Measurements from ENCODE around the gene P2RY2. TPM values are rescaled to one million over a fixed set of nuclear protein-coding genes. Genes with fewer than 3 reads are reported as not detected.

Gene P2RY2
- total and polyA plus RNA-seq, 4 donors: 1.8 to 3.7 (median 2.2) TPM

- H3K9ac ChIP-seq (ENCODE audit: low read depth in 1 of 2, low read length in 2 of 2): no peak overlapping the region
- DNase-seq (ENCODE audit: low spot score): no peak
- TF ChIP-seq, protein P1, sequence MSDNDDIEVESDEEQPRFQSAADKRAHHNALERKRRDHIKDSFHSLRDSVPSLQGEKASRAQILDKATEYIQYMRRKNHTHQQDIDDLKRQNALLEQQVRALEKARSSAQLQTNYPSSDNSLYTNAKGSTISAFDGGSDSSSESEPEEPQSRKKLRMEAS (IDR thresholded peaks at IDR 0.05): no peak
- TF ChIP-seq, protein P2, sequence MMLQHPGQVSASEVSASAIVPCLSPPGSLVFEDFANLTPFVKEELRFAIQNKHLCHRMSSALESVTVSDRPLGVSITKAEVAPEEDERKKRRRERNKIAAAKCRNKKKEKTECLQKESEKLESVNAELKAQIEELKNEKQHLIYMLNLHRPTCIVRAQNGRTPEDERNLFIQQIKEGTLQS (IDR thresholded peaks at IDR 0.05): no peak
- TF ChIP-seq RXRA (IDR thresholded peaks at IDR 0.05): no peak
- no peak for TF ChIP-seq JUND (IDR thresholded peaks at IDR 0.05)
- TF ChIP-seq, protein P3, sequence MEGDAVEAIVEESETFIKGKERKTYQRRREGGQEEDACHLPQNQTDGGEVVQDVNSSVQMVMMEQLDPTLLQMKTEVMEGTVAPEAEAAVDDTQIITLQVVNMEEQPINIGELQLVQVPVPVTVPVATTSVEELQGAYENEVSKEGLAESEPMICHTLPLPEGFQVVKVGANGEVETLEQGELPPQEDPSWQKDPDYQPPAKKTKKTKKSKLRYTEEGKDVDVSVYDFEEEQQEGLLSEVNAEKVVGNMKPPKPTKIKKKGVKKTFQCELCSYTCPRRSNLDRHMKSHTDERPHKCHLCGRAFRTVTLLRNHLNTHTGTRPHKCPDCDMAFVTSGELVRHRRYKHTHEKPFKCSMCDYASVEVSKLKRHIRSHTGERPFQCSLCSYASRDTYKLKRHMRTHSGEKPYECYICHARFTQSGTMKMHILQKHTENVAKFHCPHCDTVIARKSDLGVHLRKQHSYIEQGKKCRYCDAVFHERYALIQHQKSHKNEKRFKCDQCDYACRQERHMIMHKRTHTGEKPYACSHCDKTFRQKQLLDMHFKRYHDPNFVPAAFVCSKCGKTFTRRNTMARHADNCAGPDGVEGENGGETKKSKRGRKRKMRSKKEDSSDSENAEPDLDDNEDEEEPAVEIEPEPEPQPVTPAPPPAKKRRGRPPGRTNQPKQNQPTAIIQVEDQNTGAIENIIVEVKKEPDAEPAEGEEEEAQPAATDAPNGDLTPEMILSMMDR (IDR thresholded peaks at IDR 0.05; ENCODE audit: low read depth, low read length, missing input control): no peak
- TF ChIP-seq FOXA2 (IDR thresholded peaks at IDR 0.05): no peak
- TF ChIP-seq NR2F2 (IDR thresholded peaks at IDR 0.05): no peak
- TF ChIP-seq FOXA1 (IDR thresholded peaks at IDR 0.05): no peak
- no peak for TF ChIP-seq HNF4A (conservative IDR thresholded peaks at IDR 0.05)
- no peak for TF ChIP-seq YY1 (IDR thresholded peaks at IDR 0.05)
- no peak for TF ChIP-seq TAF1 (conservative IDR thresholded peaks at IDR 0.05)
- TF ChIP-seq, protein P4, sequence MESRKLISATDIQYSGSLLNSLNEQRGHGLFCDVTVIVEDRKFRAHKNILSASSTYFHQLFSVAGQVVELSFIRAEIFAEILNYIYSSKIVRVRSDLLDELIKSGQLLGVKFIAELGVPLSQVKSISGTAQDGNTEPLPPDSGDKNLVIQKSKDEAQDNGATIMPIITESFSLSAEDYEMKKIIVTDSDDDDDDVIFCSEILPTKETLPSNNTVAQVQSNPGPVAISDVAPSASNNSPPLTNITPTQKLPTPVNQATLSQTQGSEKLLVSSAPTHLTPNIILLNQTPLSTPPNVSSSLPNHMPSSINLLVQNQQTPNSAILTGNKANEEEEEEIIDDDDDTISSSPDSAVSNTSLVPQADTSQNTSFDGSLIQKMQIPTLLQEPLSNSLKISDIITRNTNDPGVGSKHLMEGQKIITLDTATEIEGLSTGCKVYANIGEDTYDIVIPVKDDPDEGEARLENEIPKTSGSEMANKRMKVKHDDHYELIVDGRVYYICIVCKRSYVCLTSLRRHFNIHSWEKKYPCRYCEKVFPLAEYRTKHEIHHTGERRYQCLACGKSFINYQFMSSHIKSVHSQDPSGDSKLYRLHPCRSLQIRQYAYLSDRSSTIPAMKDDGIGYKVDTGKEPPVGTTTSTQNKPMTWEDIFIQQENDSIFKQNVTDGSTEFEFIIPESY (IDR thresholded peaks at IDR 0.05): no peak
- TF ChIP-seq GABPA (IDR thresholded peaks at IDR 0.05 in 1 of 2, conservative IDR thresholded peaks at IDR 0.05 in 1 of 2): no peak
- no peak for TF ChIP-seq RAD21 (IDR thresholded peaks at IDR 0.05)
- TF ChIP-seq REST (IDR thresholded peaks at IDR 0.05): no peak
- no peak for TF ChIP-seq SP1 (IDR thresholded peaks at IDR 0.05)
Observed at GRCh38 chr11:73244589-73245240, 26.6 kb downstream of the P2RY2 start.

More at GRCh38 chr11:73244589-73245240, 26.6 kb downstream of the P2RY2 start:
- H3K27me3 ChIP-seq (ENCODE audit: control insufficient read depth in 4 of 4, insufficient read depth in 4 of 4, low read length in 3 of 4): no peaks in the 10 kb centered on the region
- no peak overlapping the region for H3K4me3 ChIP-seq (ENCODE audit: low read depth in 1 of 3, low read length in 3 of 3)
- 80% methylated on average over 4 of the region's 4 CpGs for WGBS
- H3K27ac ChIP-seq (ENCODE audit: low read depth in 1 of 2, low read length in 2 of 2): no peak overlapping the region
- H3K9me3 ChIP-seq (ENCODE audit: control insufficient read depth in 4 of 4, low read length in 3 of 4): no peaks in the 10 kb centered on the region
- no peaks in the 10 kb centered on the region for H3K36me3 ChIP-seq (ENCODE audit: control insufficient read depth in 4 of 4, insufficient read depth in 3 of 4, low read depth in 1 of 4, low read length in 3 of 4)
- no peaks in the 10 kb centered on the region for H3K4me1 ChIP-seq (ENCODE audit: control insufficient read depth in 4 of 4, insufficient read depth in 4 of 4, low read length in 3 of 4)

Measured in liver (tissue), 9 donors.